Natural killer cell treated with Interleukin-12 subunit alpha and Interleukin-12 subunit beta and Interleukin-15 and Interleukin-18, amount 100 ng/mL, for 72 hours (primary cell): ENCODE measurements around the gene ZMIZ1. TPM values are rescaled to one million over a fixed set of nuclear protein-coding genes. Genes with fewer than 3 reads are reported as not detected.

ENCODE experiments used
- ATAC-seq, 2 donors: fragments of 150-1000 bp; cut with Tn5 transposase in 1 of 2; sonication (Bioruptor Pico), chemical (Tn5 transposase) in 1 of 2; 2 replicates each; pipeline ENCODE4 v1.10.0; 2021
- DNase-seq: peaks from one replicate; pipeline ENCODE4 v3.0.0; 2022; ENCODE audit warnings: low spot score
- H3K27ac Mint-ChIP-seq, 2 donors: 1 replicate in 1 of 2; 2 replicates in 1 of 2; pipeline ENCODE4 v1.8.0; 2022; ENCODE audit warnings: mixed read lengths in 2 of 2, mild to moderate bottlenecking in 1 of 2, moderate library complexity in 1 of 2
- H3K27me3 Mint-ChIP-seq, 2 donors: 1 replicate in 1 of 2; 2 replicates in 1 of 2; pipeline ENCODE4 v1.8.0; 2022; ENCODE audit warnings: mixed read lengths in 2 of 2
- H3K36me3 Mint-ChIP-seq: one replicate; pipeline ENCODE4 v1.8.0; 2022; ENCODE audit warnings: mixed read lengths
- H3K4me1 Mint-ChIP-seq, 2 donors: 1 replicate in 1 of 2; 2 replicates in 1 of 2; pipeline ENCODE4 v1.8.0; 2022; ENCODE audit warnings: low read depth in 2 of 2, mixed read lengths in 2 of 2, mild to moderate bottlenecking in 1 of 2
- H3K4me3 Mint-ChIP-seq: one replicate; pipeline ENCODE4 v1.8.0; 2022; ENCODE audit warnings: mixed read lengths
- H3K9me3 Mint-ChIP-seq: 2 replicates; pipeline ENCODE4 v1.8.0; 2022; ENCODE audit warnings: mixed read lengths
- total RNA-seq, 2 donors: library from RNA; stranded (reverse); gene quantifications; one replicate each; pipeline ENCODE4 v1.2.3, GENCODE V29; 2022

The ZMIZ1 gene
- total RNA-seq, 2 donors from 2014 or later, result 49.7 to 54.4 TPM

GRCh38 chr10:79248341-79249185 is 179.8 kb downstream of the ZMIZ1 start:
- Mint-ChIP-seq H3K4me3 (peak overlapping the region; percentile 79), H3K27ac (peak overlapping the region; percentile 75 to 90), H3K9me3 (no peaks in the 10 kb centered on the region), H3K4me1 (peaks cover 64 to 80% of the 10 kb centered on the region in 2 donors), H3K36me3 (no peaks in the 10 kb centered on the region), H3K27me3 (no peaks in the 10 kb centered on the region)
- no peak for DNase-seq
- ATAC-seq, result no peak

- peak overlapping the region; percentile 79 for H3K4me3 Mint-ChIP-seq
- H3K4me1 Mint-ChIP-seq, result peaks cover 57 to 78% of the 10 kb centered on the region in 2 donors
- no peaks in the 10 kb centered on the region for H3K36me3 Mint-ChIP-seq
- H3K27ac Mint-ChIP-seq, result peak overlapping the region; percentile 75 to 90
- DNase-seq (no peak), ATAC-seq (peak; percentile 57 to 78)
- no peaks in the 10 kb centered on the region for H3K27me3 Mint-ChIP-seq
- no peaks in the 10 kb centered on the region for H3K9me3 Mint-ChIP-seq
Observed at GRCh38 chr10:79249186-79250121, 180.7 kb downstream of the ZMIZ1 start.

- peak overlapping the region; percentile 79 for H3K4me3 Mint-ChIP-seq
- DNase-seq, result no peak
- no peaks in the 10 kb centered on the region for H3K9me3 Mint-ChIP-seq
- no peaks in the 10 kb centered on the region for H3K27me3 Mint-ChIP-seq
- H3K27ac Mint-ChIP-seq, result peak overlapping the region; percentile 75 to 84
- ATAC-seq, result peak; percentile 40 to 41
- H3K4me1 Mint-ChIP-seq, result peaks cover 49 to 70% of the 10 kb centered on the region in 2 donors
- no peaks in the 10 kb centered on the region for H3K36me3 Mint-ChIP-seq
Observed at GRCh38 chr10:79250259-79250658, 181.5 kb downstream of the ZMIZ1 start.

GRCh38 chr10:79252450-79252849 is 183.7 kb downstream of the ZMIZ1 start:
- DNase-seq, result no peak
- H3K36me3 Mint-ChIP-seq, result no peaks in the 10 kb centered on the region
- H3K4me3 Mint-ChIP-seq, result no peak overlapping the region
- no peak for ATAC-seq
- H3K27me3 Mint-ChIP-seq, result no peaks in the 10 kb centered on the region
- peaks cover 38 to 61% of the 10 kb centered on the region in 2 donors for H3K4me1 Mint-ChIP-seq
- no peaks in the 10 kb centered on the region for H3K9me3 Mint-ChIP-seq
- peak overlapping the region in 1 of 2 donors; percentile 71 for H3K27ac Mint-ChIP-seq

- no peaks in the 10 kb centered on the region for H3K36me3 Mint-ChIP-seq
- H3K9me3 Mint-ChIP-seq, result no peaks in the 10 kb centered on the region
- H3K27me3 Mint-ChIP-seq, result no peaks in the 10 kb centered on the region
- H3K4me3 Mint-ChIP-seq, result no peak overlapping the region
- ATAC-seq (no peak), DNase-seq (no peak)
- peaks cover 37 to 57% of the 10 kb centered on the region in 2 donors for H3K4me1 Mint-ChIP-seq
- H3K27ac Mint-ChIP-seq, result peak overlapping the region in 1 of 2 donors; percentile 71
Observed at GRCh38 chr10:79252971-79253370, 184.2 kb downstream of the ZMIZ1 start.

- Mint-ChIP-seq H3K9me3 (no peaks in the 10 kb centered on the region), H3K4me3 (no peak overlapping the region), H3K27me3 (no peaks in the 10 kb centered on the region), H3K4me1 (peaks cover 40 to 56% of the 10 kb centered on the region in 2 donors), H3K36me3 (no peaks in the 10 kb centered on the region), H3K27ac (no peak overlapping the region)
- DNase-seq, result no peak
- no peak for ATAC-seq
Observed at GRCh38 chr10:79253704-79254103, 184.9 kb downstream of the ZMIZ1 start.

- Mint-ChIP-seq H3K36me3 (no peaks in the 10 kb centered on the region), H3K4me1 (peaks cover 44 to 58% of the 10 kb centered on the region in 2 donors), H3K9me3 (no peaks in the 10 kb centered on the region), H3K27me3 (no peaks in the 10 kb centered on the region), H3K4me3 (no peak overlapping the region), H3K27ac (no peak overlapping the region)
- DNase-seq (no peak), ATAC-seq (no peak)
Observed at GRCh38 chr10:79254333-79255006, 185.7 kb downstream of the ZMIZ1 start.

- no peak overlapping the region for H3K27ac Mint-ChIP-seq
Observed at GRCh38 chr10:79255007-79255507, 186.3 kb downstream of the ZMIZ1 start.

GRCh38 chr10:79256264-79256806 is 187.6 kb downstream of the ZMIZ1 start:
- Mint-ChIP-seq H3K27me3 (no peaks in the 10 kb centered on the region), H3K27ac (peak overlapping the region in 1 of 2 donors; percentile 16), H3K9me3 (no peaks in the 10 kb centered on the region), H3K4me3 (no peak overlapping the region), H3K36me3 (no peaks in the 10 kb centered on the region), H3K4me1 (peaks cover 37 to 50% of the 10 kb centered on the region in 2 donors)
- DNase-seq (no peak), ATAC-seq (no peak)

More at GRCh38 chr10:79255007-79255507, 186.3 kb downstream of the ZMIZ1 start:
- ATAC-seq (no peak), DNase-seq (no peak)
- no peaks in the 10 kb centered on the region for H3K36me3 Mint-ChIP-seq
- no peak overlapping the region for H3K4me3 Mint-ChIP-seq
- no peaks in the 10 kb centered on the region for H3K9me3 Mint-ChIP-seq
- H3K27me3 Mint-ChIP-seq, result no peaks in the 10 kb centered on the region
- H3K4me1 Mint-ChIP-seq, result peaks cover 44 to 60% of the 10 kb centered on the region in 2 donors

- H3K36me3 Mint-ChIP-seq, result no peaks in the 10 kb centered on the region
- ATAC-seq (no peak), DNase-seq (no peak)
- H3K4me3 Mint-ChIP-seq, result no peak overlapping the region
- H3K4me1 Mint-ChIP-seq, result peaks cover 36 to 39% of the 10 kb centered on the region in 2 donors
- no peaks in the 10 kb centered on the region for H3K27me3 Mint-ChIP-seq
- H3K27ac Mint-ChIP-seq, result peak overlapping the region; percentile 9 to 80
- no peaks in the 10 kb centered on the region for H3K9me3 Mint-ChIP-seq
Observed at GRCh38 chr10:79258894-79259293, 190.1 kb downstream of the ZMIZ1 start.

GRCh38 chr10:79259834-79260233 is 191.1 kb downstream of the ZMIZ1 start:
- DNase-seq, result no peak
- Mint-ChIP-seq H3K36me3 (no peaks in the 10 kb centered on the region), H3K9me3 (no peaks in the 10 kb centered on the region), H3K27ac (peak overlapping the region; percentile 75 to 80), H3K4me3 (peak overlapping the region; percentile 43), H3K4me1 (peaks cover 41 to 45% of the 10 kb centered on the region in 2 donors), H3K27me3 (no peaks in the 10 kb centered on the region)
- peak; percentile 59 to 79 for ATAC-seq

GRCh38 chr10:79260811-79261740 is 192.3 kb downstream of the ZMIZ1 start:
- Mint-ChIP-seq H3K4me3 (no peak overlapping the region), H3K4me1 (peaks cover 45 to 47% of the 10 kb centered on the region in 2 donors), H3K9me3 (no peaks in the 10 kb centered on the region), H3K27me3 (no peaks in the 10 kb centered on the region), H3K36me3 (no peaks in the 10 kb centered on the region), H3K27ac (no peak overlapping the region)
- ATAC-seq, result no peak
- no peak for DNase-seq
